Esophagus squamous epithelium (tissue), 5 donors: Measurements from ENCODE around the gene TNNT3. TPM values are rescaled to one million over a fixed set of nuclear protein-coding genes. Genes with fewer than 3 reads are reported as not detected.

ENCODE experiments used
- DNase-seq: peaks from one replicate; lab custom pipeline; 2025; lab: John Stamatoyannopoulos, UW
- H3K27ac ChIP-seq, 4 donors: fragments of 200-600 bp; sonication (generic); one replicate each; pipeline ENCODE4 v1.5.1; 2016 to 2019; ENCODE audit warnings: mild to moderate bottlenecking in 1 of 4
- H3K27me3 ChIP-seq, 4 donors: fragments of 200-600 bp; sonication (generic); 1 replicate in 3 of 4; 2 replicates in 1 of 4; pipeline versions ENCODE4 v1.5.1 to v1.6.0; 2017 to 2021; ENCODE audit warnings: antibody characterized with exemption in 1 of 4
- H3K36me3 ChIP-seq, 3 donors: fragments of 200-600 bp; sonication (generic); one replicate each; pipeline ENCODE4 v1.5.1; 2016 to 2019
- H3K4me1 ChIP-seq, 3 donors: fragments of 200-600 bp; sonication (generic); one replicate each; pipeline ENCODE4 v1.5.1; 2017 to 2019
- H3K4me3 ChIP-seq, 4 donors: fragments of 200-600 bp; sonication (generic); 1 replicate in 3 of 4; 2 replicates in 1 of 4; pipeline ENCODE4 v1.5.1; 2016 to 2019; ENCODE audit warnings: mild to moderate bottlenecking in 2 of 4, moderate library complexity in 1 of 4
- H3K9me3 ChIP-seq, 3 donors: fragments of 200-600 bp; sonication (generic); one replicate each; pipeline ENCODE4 v1.5.1; 2016 to 2019
- CTCF ChIP-seq, 6 experiments: fragments of 450-650 bp in 4 of 6; fragments of 200-600 bp in 2 of 6; sonication (generic) in 2 of 6; IDR thresholded peaks; one replicate each; pipeline ENCODE4 v1.5.1; 2016 to 2019; ENCODE audit warnings: antibody characterized with exemption in 6 of 6, mild to moderate bottlenecking in 4 of 6, moderate library complexity in 4 of 6
- POLR2A ChIP-seq, 4 donors: fragments of 450-650 bp; IDR thresholded peaks; one replicate each; pipeline ENCODE4 v1.6.1; 2017; ENCODE audit warnings: antibody characterized with exemption in 4 of 4, mild to moderate bottlenecking in 4 of 4, moderate library complexity in 3 of 4
- WGBS, 2 donors: methylation state at CpG; one replicate each; pipeline ENCODE4 v1.1.5; 2018; 5-methylcytosine and 5-hydroxymethylcytosine counted together
- intact Hi-C: fragments of 100-400 bp; cut with DNase I; formaldehyde crosslinking; loops from one replicate; pipeline ENCODE4 v1.15.0; 2022
- total RNA-seq, 4 donors: library from RNA; depleted of rRNA; stranded (reverse); fragments of >200 nt; gene quantifications; one replicate each; pipeline ENCODE4 v1.1.0, GENCODE V29; 2016
- donor health status: DM: yes; HTN: yes; CAD: no.

The TNNT3 gene
- total RNA-seq, 4 donors from 2014 or later: 0.76 to 3.1 (median 1.6) TPM; not detected in 1

GRCh38 chr11:1877211-1878136 is 42.0 kb upstream of the TNNT3 start:
- peak overlapping the region; percentile 84 to 91 (median 87) for H3K27ac ChIP-seq
- H3K9me3 ChIP-seq: no peaks in the 10 kb centered on the region
- no peak for DNase-seq
- no peaks in the 10 kb centered on the region for H3K27me3 ChIP-seq
- H3K36me3 ChIP-seq: no peaks in the 10 kb centered on the region
- H3K4me3 ChIP-seq: peak overlapping the region in 1 of 4 donors; percentile 45
- TF ChIP-seq CTCF (IDR thresholded peaks at IDR 0.05): no peak
- TF ChIP-seq POLR2A (IDR thresholded peaks at IDR 0.05): no peak
- WGBS, 2 donors: 59 to 71% methylated on average over 6 to 15 of the region's 33 CpGs
- peaks cover 65 to 96% (median 78%) of the 10 kb centered on the region in 3 donors for H3K4me1 ChIP-seq
- intact Hi-C loops: no loop called here

GRCh38 chr11:1878137-1879031 is 41.1 kb upstream of the TNNT3 start:
- no peak for TF ChIP-seq POLR2A (IDR thresholded peaks at IDR 0.05)
- no peak for TF ChIP-seq CTCF (IDR thresholded peaks at IDR 0.05)
- Histone ChIP-seq H3K4me3 (no peak overlapping the region), H3K27ac (peak overlapping the region; percentile 84 to 91 (median 87)), H3K4me1 (peaks cover 67 to 96% (median 73%) of the 10 kb centered on the region in 3 donors), H3K27me3 (no peaks in the 10 kb centered on the region), H3K36me3 (peaks cover 0 to 7% (median 5%) of the 10 kb centered on the region in 3 donors), H3K9me3 (no peaks in the 10 kb centered on the region)
- 75 to 85% methylated on average over 4 to 6 of the region's 30 CpGs for WGBS, 2 donors
- no peak for DNase-seq
- intact Hi-C loops: no loop called here

GRCh38 chr11:1879342-1879940 is 40.1 kb upstream of the TNNT3 start:
- Histone ChIP-seq H3K36me3 (peaks cover 0 to 18% (median 16%) of the 10 kb centered on the region in 3 donors), H3K9me3 (no peaks in the 10 kb centered on the region), H3K4me1 (peaks cover 67 to 90% (median 68%) of the 10 kb centered on the region in 3 donors), H3K4me3 (no peak overlapping the region), H3K27ac (peak overlapping the region; percentile 84 to 92 (median 90)), H3K27me3 (no peaks in the 10 kb centered on the region)
- TF ChIP-seq CTCF (IDR thresholded peaks at IDR 0.05) (peak in 2 of 6 experiments; percentile 55 to 56), POLR2A (IDR thresholded peaks at IDR 0.05) (no peak)
- 72 to 88% methylated on average over 5 to 10 of the region's 13 CpGs for WGBS, 2 donors
- intact Hi-C loops: no loop called here
- no peak for DNase-seq

GRCh38 chr11:1879941-1880720 is 39.4 kb upstream of the TNNT3 start:
- DNase-seq: no peak
- Histone ChIP-seq H3K9me3 (no peaks in the 10 kb centered on the region), H3K4me3 (no peak overlapping the region), H3K36me3 (peaks cover 0 to 25% (median 19%) of the 10 kb centered on the region in 3 donors), H3K27ac (peak overlapping the region; percentile 84 to 92 (median 90)), H3K27me3 (no peaks in the 10 kb centered on the region), H3K4me1 (peaks cover 61 to 83% (median 61%) of the 10 kb centered on the region in 3 donors)
- WGBS, 2 donors: 59 to 68% methylated on average over 6 to 21 of the region's 32 CpGs
- TF ChIP-seq CTCF (IDR thresholded peaks at IDR 0.05) (no peak), POLR2A (IDR thresholded peaks at IDR 0.05) (no peak)
- intact Hi-C loops: no loop called here
